Heart left ventricle (tissue), 16 donors: ENCODE data around the gene PSMB1. TPM values are rescaled to one million over a fixed set of nuclear protein-coding genes. Genes with fewer than 3 reads are reported as not detected.
"Not testable (repeated sequence)": the region's sequence is repeated elsewhere in the genome, so short reads cannot be mapped to it uniquely, and the experiment has no call there.

Source experiments
- ATAC-seq, 4 donors: fragments of 200-7000 bp; cut with Tn5 transposase; one replicate each; pipeline ENCODE4 v1.9.1; 2020 to 2022; ENCODE audit warnings: moderate library complexity in 4 of 4, mild to moderate bottlenecking in 3 of 4, moderate number of reproducible peaks in 1 of 4
- DNase-seq, 5 donors: peaks; one replicate each; pipeline ENCODE4 v3.0.0-alpha.2; 2020
- H3K27ac ChIP-seq, 12 donors: fragments of 200-600 bp; sonication (generic) in 4 of 12; one replicate each; pipeline versions ENCODE4 v1.5.0 to v1.8.0; 2016 to 2022; ENCODE audit warnings: mild to moderate bottlenecking in 2 of 12
- H3K27me3 ChIP-seq, 9 donors: fragments of 200-600 bp; sonication (generic) in 2 of 9; one replicate each; pipeline versions ENCODE4 v1.5.1 to v1.8.0; 2016 to 2022; ENCODE audit warnings: mild to moderate bottlenecking in 3 of 9
- H3K36me3 ChIP-seq, 9 donors: fragments of 200-600 bp; sonication (generic) in 2 of 9; one replicate each; pipeline versions ENCODE4 v1.5.0 to v1.8.0; 2018 to 2022; ENCODE audit warnings: mild to moderate bottlenecking in 2 of 9
- H3K4me1 ChIP-seq, 12 donors: fragments of 200-600 bp; sonication (generic) in 4 of 12; one replicate each; pipeline versions ENCODE4 v1.5.0 to v1.8.0; 2016 to 2022; ENCODE audit warnings: mild to moderate bottlenecking in 3 of 12
- H3K4me3 ChIP-seq, 12 donors: fragments of 200-600 bp; sonication (generic) in 4 of 12; one replicate each; pipeline versions ENCODE4 v1.5.0 to v1.8.0; 2017 to 2022; ENCODE audit warnings: mild to moderate bottlenecking in 9 of 12, moderate library complexity in 4 of 12
- H3K9me3 ChIP-seq, 12 donors: fragments of 200-600 bp; sonication (generic) in 4 of 12; one replicate each; pipeline versions ENCODE4 v1.5.0 to v1.8.0; 2016 to 2022; ENCODE audit warnings: mild to moderate bottlenecking in 1 of 12
- POLR2A ChIP-seq, 2 donors: fragments of 450-650 bp; IDR thresholded peaks; one replicate each; pipeline ENCODE4 v1.6.1; 2017; ENCODE audit warnings: antibody characterized with exemption in 2 of 2, mild to moderate bottlenecking in 2 of 2, moderate library complexity in 2 of 2
- WGBS, 4 donors: extraction: QIAGEN DNeasy Blood & Tissue Kit in 2 of 4; methylation state at CpG; one replicate each; pipeline versions ENCODE4 v1.1.5 to v1.1.7; 2013 to 2018; 5-methylcytosine and 5-hydroxymethylcytosine counted together
- intact Hi-C, 10 donors: fragments of 100-400 bp; cut with DNase I; formaldehyde crosslinking; loops; one replicate each; pipeline versions ENCODE4 v1.11.1 to v1.14.2; 2022
- polyA plus RNA-seq, 2 donors: library from polyadenylated mRNA; stranded (reverse); fragments of 200-250 nt; gene quantifications; one replicate each; pipeline ENCODE4 v1.2.3, GENCODE V29; 2013
- total RNA-seq, 9 donors: library from RNA; depleted of rRNA in 2 of 9; stranded (reverse); fragments of >200 nt in 2 of 9; fragmentation: NEBNext Ultra II Directional in 3 of 9; extraction: Animal tissue kit (Norgen Biotek cat#: 25700) in 3 of 9; gene quantifications; one replicate each; pipeline versions ENCODE4 v1.1.0 to v1.2.4, GENCODE V29; 2016 to 2023
- TF ChIP-seq, protein P1 (sequence below), 12 donors: fragments of 200-600 bp; sonication (generic) in 4 of 12; IDR thresholded peaks; one replicate each; pipeline versions ENCODE4 v1.5.0 to v1.8.0; 2018 to 2022; ENCODE audit warnings: antibody characterized with exemption in 12 of 12, mild to moderate bottlenecking in 5 of 12
- donor health status: ischemic (EF 13 %, LVEDD 7.1; RV severe dilation, severe dysfunction).
- donor health status: healthy with polysubstance abuse.
- donor health status: DM: no; HTN: yes; CAD: no.
- donor health status: DM: no; HTN: no; CAD: no.
- donor health status: ischemic (EF 25% LVEDD 6.9; RV normal size, moderate dysfunction).
- donor health status: ischemic (EF 25% LVEDD 5.7; RV mildly dilated, moderate dysfunction).
- donor health status: healthy.
- donor health status: DM: yes; HTN: yes; CAD: no.
- donor health status: ischemic (EF 35%, LVEDD 5.7; RV mildly dilated, moderate dysfunction).
- donor health status: nonischemic (EF 11% LVEDD 7.7; RV severe dilation, severe dysfunction).
- donor health status: DM: yes; HTN: yes; CAD: no.
- donor health status: PGD.
- donor health status: ischemic (EF 29% LVEDD 5.4; RV normal size, mild dysfunction).
- donor health status: nonischemic (EF 23%, LVEDD 6.1; RV moderate dilation, normal function).

Gene PSMB1
- total and polyA plus RNA-seq, 11 donors, result 124 to 313 (median 146) TPM

GRCh38 chr6:170514908-170515307, 38.2 kb downstream of the PSMB1 start:
- DNase-seq (no peak), ATAC-seq (no peak)
- Histone ChIP-seq H3K36me3 (no peaks in the 10 kb centered on the region), H3K9me3 (peaks cover 0 to 10% (median 0%) of the 10 kb centered on the region in 12 donors), H3K27me3 (no peaks in the 10 kb centered on the region), H3K4me3 (no peak overlapping the region), H3K4me1 (no peaks in the 10 kb centered on the region), H3K27ac (no peak overlapping the region)
- intact Hi-C loops, result loop anchor here in 4 of 10 donors (5.0 to 10.0 kb wide), 4 partner anchors 550 to 683 kb away; no protein-coding TSS in a partner anchor
- TF ChIP-seq, protein P1, sequence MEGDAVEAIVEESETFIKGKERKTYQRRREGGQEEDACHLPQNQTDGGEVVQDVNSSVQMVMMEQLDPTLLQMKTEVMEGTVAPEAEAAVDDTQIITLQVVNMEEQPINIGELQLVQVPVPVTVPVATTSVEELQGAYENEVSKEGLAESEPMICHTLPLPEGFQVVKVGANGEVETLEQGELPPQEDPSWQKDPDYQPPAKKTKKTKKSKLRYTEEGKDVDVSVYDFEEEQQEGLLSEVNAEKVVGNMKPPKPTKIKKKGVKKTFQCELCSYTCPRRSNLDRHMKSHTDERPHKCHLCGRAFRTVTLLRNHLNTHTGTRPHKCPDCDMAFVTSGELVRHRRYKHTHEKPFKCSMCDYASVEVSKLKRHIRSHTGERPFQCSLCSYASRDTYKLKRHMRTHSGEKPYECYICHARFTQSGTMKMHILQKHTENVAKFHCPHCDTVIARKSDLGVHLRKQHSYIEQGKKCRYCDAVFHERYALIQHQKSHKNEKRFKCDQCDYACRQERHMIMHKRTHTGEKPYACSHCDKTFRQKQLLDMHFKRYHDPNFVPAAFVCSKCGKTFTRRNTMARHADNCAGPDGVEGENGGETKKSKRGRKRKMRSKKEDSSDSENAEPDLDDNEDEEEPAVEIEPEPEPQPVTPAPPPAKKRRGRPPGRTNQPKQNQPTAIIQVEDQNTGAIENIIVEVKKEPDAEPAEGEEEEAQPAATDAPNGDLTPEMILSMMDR (IDR thresholded peaks at IDR 0.05), result no peak
- no peak for TF ChIP-seq POLR2A (IDR thresholded peaks at IDR 0.05)
- WGBS, 4 donors, result 90 to 97% (median 92%) methylated on average over 1 of the region's 1 CpG

DNA sequence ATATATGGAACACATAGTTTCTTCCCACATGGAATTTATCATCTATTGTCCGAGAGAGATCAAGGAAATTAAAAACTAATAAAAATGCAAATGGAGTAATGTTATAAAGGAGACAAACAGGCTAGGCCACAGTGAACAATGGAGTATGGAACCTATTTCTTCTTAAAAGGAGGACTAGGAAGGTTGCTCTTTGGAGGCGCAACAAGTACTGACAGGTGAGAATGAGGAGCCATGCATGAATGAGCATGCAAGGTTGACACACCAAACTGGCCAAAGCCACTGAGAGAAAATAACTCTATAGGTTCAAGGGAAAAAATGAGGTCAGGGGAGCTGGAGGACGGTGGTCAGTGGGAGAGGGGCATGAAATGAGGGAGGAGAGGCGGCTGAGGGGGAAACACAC, 40.9 kb downstream of the PSMB1 start:
- intact Hi-C loops, result loop anchor here in 3 of 10 donors (10.0 kb wide), 2 partner anchors 547 to 557 kb away; no protein-coding TSS in a partner anchor
- Histone ChIP-seq H3K4me3 (no peak overlapping the region), H3K27ac (no peak overlapping the region), H3K4me1 (no peaks in the 10 kb centered on the region), H3K9me3 (peaks cover 0 to 8% (median 0%) of the 10 kb centered on the region in 12 donors), H3K27me3 (no peaks in the 10 kb centered on the region), H3K36me3 (no peaks in the 10 kb centered on the region)
- ATAC-seq, result no peak
- DNase-seq, result no peak
- TF ChIP-seq, protein P1 (IDR thresholded peaks at IDR 0.05), result no peak
- TF ChIP-seq POLR2A (IDR thresholded peaks at IDR 0.05), result no peak
- WGBS, 4 donors, result 89 to 93% (median 91%) methylated on average over 4 of the region's 4 CpGs

DNA sequence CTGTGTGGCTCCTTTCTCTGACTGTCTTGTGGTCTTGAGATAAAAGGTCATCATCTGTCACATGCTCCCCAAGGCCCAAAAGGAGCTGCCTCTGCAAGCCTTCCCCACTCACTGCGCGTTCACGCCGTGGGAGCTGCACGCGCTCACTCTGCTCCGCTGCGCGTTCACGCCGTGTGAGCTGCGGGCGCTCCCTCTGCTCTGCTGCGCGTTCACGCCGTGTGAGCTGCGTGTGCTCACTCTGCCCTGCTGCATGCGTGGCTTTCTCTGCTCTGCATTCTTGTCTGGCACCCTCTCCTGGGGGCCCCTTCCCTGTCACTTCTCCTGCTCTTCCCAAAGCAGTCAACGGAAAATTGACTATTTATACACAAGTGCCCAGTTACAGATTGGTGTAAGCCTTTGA, 42.5 kb downstream of the PSMB1 start:
- Histone ChIP-seq H3K9me3 (peaks cover 0 to 8% (median 0%) of the 10 kb centered on the region in 12 donors), H3K36me3 (no peaks in the 10 kb centered on the region), H3K27me3 (no peaks in the 10 kb centered on the region), H3K4me1 (no peaks in the 10 kb centered on the region), H3K27ac (no peak overlapping the region), H3K4me3 (no peak overlapping the region)
- DNase-seq, result no peak
- WGBS, 4 donors, result 87 to 94% (median 90%) methylated on average over 20 of the region's 20 CpGs
- no peak for ATAC-seq
- intact Hi-C loops, result loop anchor here in 3 of 10 donors (10.0 kb wide), 2 partner anchors 546 to 556 kb away; no protein-coding TSS in a partner anchor
- TF ChIP-seq, protein P1 (IDR thresholded peaks at IDR 0.05), result no peak

DNA sequence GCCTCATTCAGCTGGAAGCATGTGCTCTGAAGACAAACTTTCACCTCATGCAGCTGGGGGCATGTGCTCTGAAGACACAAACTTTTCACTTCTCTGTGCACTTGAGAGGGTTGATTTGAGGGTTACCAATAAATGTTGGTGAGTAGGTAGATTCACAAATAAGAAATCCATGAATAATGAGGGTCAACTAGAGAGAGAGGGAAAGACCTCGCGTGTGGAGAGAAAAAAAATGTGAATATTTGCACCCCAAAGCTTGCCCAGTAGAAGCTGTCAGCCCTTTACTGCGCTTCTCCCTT, 43.4 kb downstream of the PSMB1 start:
- no peak overlapping the region for H3K4me3 ChIP-seq
- no peak for ATAC-seq
- intact Hi-C loops, result loop anchor here in 3 of 10 donors (10.0 kb wide), 2 partner anchors 545 to 555 kb away; no protein-coding TSS in a partner anchor
- no peaks in the 10 kb centered on the region for H3K27me3 ChIP-seq
- DNase-seq, result no peak
- H3K9me3 ChIP-seq, result peaks cover 0 to 1% (median 0%) of the 10 kb centered on the region in 12 donors
- TF ChIP-seq, protein P1 (IDR thresholded peaks at IDR 0.05), result no peak
- no peak for TF ChIP-seq POLR2A (IDR thresholded peaks at IDR 0.05)
- H3K4me1 ChIP-seq, result no peaks in the 10 kb centered on the region
- no peaks in the 10 kb centered on the region for H3K36me3 ChIP-seq
- 91 to 96% (median 94%) methylated on average over 3 of the region's 3 CpGs for WGBS, 4 donors
- H3K27ac ChIP-seq, result no peak overlapping the region

GRCh38 chr6:170508892-170509722, 44.0 kb downstream of the PSMB1 start:
- H3K27ac ChIP-seq, H3K27me3 ChIP-seq, H3K4me1 ChIP-seq, intact Hi-C loops, H3K4me3 ChIP-seq, ATAC-seq, DNase-seq, H3K9me3 ChIP-seq, H3K36me3 ChIP-seq: not testable (repeated sequence)
- 87 to 94% (median 93%) methylated on average over 5 of the region's 5 CpGs for WGBS, 4 donors

DNA sequence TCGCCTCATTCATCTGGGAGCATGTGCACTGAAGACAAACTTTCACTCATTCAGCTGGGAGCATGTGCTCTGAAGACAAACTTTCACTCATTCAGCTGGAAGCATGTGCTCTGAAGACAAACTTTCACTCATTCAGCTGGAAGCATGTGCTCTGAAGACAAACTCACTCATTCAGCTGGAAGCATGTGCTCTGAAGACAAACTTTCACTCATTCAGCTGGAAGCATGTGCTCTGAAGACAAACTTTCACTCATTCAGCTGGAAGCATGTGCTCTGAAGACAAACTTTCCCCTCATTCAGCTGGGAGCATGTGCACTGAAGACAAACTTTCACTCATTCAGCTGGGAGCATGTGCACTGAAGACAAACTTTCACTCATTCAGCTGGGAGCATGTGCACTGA, 44.8 kb downstream of the PSMB1 start:
- H3K4me1 ChIP-seq, H3K9me3 ChIP-seq, intact Hi-C loops, H3K36me3 ChIP-seq, H3K27me3 ChIP-seq, ATAC-seq, H3K27ac ChIP-seq, DNase-seq, H3K4me3 ChIP-seq: not testable (repeated sequence)
- WGBS, 4 donors, result 67 to 80% (median 78%) methylated on average over 1 of the region's 1 CpG; no CpG with 5 or more reads in 1 of the 4 donors

- H3K4me1 ChIP-seq, H3K36me3 ChIP-seq, H3K27ac ChIP-seq, H3K4me3 ChIP-seq, H3K27me3 ChIP-seq, H3K9me3 ChIP-seq, intact Hi-C loops, ATAC-seq, DNase-seq: not testable (repeated sequence)
- WGBS, 4 donors, result 89 to 98% (median 94%) methylated on average over 2 of the region's 2 CpGs
Measured at GRCh38 chr6:170507728-170508127, 45.4 kb downstream of the PSMB1 start.
